Measurements from ENCODE around the gene CACNG4.

CACNG4 gene

DNA sequence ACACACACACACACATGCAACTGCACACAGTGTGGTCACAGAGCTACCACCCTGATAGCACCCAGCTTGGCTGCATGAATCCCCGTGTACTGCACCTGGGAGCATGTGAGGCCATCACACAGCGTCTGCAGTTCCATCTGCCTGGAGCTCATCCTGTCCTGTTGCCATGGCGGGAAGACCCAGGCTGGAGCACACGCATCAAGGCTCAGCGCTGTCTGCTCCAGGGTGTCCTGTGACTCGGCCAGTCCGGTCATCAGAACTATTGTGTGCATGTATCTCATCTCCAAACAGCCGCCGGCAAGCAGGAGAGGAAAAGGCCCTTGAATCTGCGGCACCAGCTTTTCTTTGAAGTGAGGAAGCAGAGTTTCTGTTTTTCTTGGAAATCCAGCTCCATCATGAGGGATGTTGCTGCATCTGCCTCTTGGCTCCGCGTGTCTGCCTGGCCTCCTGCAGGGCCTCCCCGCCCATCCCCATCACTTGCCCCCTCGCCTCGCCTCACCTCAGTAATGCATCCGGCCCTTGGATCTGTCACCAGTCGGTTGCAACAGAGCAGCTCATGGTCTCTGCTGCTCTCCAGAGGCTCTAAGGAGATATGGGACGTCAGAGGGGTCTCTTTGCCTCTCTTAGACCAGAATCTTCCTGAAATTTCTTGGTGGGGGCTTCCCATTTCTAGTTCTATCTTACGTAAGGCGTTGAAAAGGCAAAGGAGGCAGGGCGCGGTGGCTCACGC lies 23.7 kb downstream of the CACNG4 start:
- DNase-seq, result no peak

DNA sequence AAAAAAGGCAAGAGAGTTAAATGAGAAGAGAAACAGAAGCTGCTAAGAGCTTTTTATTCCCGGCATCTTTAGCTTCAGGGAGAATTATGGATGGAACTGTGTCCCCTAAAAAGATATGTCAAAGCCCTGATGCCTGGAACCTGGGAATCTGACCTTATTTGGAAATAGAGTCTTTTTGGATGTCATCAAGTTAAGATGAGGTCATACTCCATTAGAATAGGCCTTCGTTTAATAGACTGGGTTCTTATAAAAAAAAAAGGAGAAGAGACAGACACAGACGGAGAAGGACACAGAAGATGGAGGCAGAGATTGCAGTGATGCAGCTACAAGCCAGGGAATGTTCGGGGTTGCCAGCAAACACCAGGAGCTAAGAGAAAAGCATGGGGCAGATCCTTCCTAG lies 24.6 kb downstream of the CACNG4 start:
- DNase-seq, result no peak

- no peak for DNase-seq
These were observed 25.1 kb downstream of the CACNG4 start for GRCh38 chr17:66989579-66989978.

DNA sequence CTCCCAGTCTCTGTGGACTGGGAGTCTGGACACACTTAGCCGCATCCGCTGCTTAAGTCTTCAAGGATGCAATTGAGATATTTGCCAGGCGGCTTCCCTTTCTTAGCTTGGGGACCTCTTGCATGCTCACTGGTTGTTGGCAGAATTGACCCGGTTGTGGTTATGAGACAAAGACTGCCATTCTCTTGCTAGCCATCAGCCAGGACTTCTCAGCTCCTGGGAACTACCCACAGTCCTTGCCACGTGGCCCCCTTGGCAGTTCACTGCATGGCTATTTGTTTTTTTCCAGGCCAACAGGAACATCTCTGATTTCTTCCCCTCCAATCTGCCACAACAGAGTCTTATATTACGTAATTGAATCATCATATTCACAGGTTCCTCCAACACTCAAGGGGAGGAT lies 25.5 kb downstream of the CACNG4 start:
- DNase-seq, result no peak

DNA sequence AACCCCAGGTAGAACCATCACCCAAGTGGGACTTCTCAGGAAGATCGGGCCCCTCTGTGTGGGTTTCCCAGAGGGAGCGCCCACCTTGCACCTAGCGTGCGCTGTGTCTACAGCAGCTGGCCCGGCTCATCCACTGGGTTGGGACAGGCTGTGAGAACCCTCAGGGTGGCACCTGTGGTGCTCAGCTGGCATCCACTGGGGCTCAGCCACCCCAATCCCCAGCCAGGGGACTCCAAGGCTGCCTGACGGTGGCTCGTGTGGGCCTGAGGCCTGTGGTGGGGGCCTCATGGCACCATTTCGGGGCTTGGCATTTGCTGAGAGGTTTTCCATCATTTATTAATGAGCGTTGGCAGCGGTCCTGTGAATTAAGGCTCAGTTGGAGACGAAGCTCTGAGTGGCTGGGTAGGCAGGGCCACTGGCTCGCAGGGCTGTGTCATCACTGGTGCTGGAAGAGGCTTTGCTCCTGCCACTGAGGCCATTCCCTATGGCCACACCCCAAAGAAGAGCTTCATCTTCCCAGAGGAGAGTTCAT lies 28.5 kb downstream of the CACNG4 start:
- DNase-seq, result no peak

- DNase-seq, result no peak
These were observed 29.9 kb downstream of the CACNG4 start for GRCh38 chr17:66994361-66994760.

DNA sequence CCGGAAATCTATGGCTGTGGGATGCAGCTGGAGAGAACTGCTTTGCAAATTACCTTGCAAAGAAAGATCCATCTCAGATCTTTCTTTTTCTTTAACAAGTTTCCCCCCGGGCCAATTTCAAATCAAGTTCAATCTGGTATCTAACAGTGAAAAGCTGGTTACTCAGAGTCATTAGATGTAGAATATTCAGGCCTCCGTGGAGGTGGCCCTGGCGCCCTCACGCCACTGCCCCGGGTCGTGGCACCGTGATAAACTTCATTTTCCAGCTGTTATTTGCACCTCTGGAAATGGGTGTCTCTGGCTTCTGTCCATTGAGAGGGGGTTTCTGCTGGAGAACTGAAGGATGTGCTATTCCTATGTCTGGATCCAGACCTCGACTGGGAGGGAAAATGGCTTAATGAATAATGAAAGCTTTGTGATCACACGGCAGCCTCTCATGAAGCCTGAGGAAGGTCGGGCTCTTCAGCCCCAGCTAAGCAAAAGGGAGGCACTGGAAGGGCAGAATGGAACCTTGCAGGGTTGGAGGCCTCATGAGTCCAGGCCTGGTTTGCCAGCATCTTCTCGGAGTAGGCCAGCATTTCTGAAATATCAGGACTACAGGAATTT lies 30.5 kb downstream of the CACNG4 start:
- DNase-seq, result no peak

DNA sequence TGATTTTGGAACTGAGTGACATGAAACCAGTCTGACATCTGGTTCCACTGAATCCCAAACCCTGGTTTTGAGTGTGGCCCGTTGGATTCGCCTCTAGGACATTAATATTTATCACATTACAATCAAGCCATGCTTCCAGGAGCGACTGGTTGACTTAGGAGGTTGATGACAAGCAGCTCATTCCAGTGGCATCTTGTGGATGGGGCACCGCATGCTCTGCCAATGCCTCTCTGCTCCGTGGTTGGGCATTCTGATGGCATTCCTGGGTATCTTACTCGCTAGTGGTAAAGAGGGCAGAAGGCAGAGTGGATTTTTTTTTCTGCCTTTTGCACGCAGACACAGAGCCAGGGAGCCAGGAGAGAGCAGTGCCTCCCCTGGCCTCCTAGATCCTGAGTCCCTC lies 31.4 kb downstream of the CACNG4 start:
- no peak for DNase-seq

GRCh38 chr17:66996926-66997325 lies 32.4 kb downstream of the CACNG4 start:
- no peak for DNase-seq

DNA sequence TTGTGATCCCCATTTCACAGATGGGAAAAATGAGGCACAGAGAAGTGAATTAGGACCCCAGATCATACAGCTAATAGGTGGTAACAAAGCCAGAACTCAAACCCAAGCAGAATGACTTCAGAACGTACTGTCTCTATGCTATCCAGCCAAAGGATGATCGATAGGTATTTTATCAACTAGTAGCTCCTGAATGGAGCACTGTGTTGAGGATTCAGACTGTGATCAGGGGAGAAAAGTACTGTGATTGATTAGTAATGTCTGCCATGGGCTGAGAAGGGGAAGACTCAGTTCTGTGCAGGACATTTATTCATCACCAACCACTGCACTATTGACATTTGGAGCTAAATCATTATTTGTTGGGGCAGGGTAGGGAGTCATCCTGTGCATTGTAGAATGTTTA lies 38.7 kb downstream of the CACNG4 start:
- no peak for DNase-seq

- no peak for DNase-seq
These were observed 39.7 kb downstream of the CACNG4 start for GRCh38 chr17:67004181-67004580.

DNA sequence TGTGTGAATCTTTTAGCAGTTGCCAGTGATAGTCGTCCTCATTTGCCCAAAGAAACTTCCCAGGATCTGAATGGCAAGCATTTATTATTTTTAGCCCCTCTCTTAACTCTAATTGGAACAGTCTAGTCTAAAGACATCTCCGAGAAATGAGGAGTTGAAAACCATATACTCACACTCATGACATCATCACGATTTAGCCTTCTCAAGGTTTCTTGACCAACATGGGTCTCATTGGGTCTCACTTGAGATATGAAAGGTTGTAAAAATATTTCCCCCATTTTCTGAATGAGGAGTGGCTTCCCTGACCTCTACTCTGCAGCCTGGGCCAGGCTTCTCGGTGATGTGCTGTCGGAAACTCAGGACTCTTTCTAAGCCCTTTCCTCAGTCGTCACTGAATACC lies 42.8 kb downstream of the CACNG4 start:
- DNase-seq, result no peak

DNA sequence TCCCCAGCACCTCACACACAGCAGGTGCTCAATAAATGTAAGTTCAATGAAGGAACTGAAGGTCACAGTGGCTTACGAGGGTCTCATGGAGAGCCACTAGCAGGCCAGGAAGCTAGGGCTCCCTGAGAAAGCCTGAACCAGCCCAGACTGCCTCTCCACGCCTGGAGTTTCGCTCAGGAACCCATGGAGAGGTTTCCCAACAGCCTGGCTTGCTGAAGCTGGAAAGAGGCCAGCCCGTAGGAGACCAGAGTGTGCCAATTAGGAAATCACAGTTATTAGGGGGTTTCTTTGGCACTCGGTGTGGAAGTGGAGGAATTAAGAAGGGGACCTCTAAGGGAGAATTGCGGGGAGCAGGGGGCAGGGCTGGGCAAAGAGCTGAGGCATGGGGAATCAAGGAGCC lies 43.6 kb downstream of the CACNG4 start:
- DNase-seq, result no peak

DNA sequence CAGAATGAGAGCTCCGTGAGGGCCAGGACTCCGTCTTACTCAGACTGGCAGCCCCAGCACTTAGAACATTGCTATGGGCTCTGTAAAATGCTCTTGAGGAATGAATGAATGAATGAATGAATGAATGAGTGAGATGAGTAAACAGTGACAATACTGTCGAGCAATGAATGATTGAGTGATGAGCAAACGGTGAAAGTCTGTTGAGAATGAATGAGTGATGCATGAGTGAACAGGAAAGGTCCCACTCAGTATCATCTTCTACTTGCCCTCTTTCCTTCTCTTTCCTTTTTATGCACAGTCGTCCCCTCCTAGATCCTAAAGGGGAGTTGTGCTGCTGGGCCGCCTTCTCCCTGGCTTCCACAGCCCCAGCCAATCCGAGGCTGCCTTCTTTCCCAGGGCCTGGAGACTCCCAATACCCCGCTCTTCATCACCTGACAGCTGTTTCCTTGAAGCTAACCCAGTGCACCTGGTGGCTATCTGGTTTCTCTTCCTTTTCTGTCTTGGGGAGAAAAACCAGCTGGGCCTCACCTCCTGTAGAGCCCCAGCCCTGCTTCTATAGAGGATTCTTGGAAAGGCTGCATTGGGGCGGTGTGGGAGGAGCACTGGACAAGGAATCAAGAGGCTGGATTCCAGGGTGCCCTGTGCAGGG lies 47.1 kb downstream of the CACNG4 start:
- DNase-seq, result no peak

- DNase-seq, result no peak
These were observed 49.4 kb downstream of the CACNG4 start for GRCh38 chr17:67013891-67014290.

DNA sequence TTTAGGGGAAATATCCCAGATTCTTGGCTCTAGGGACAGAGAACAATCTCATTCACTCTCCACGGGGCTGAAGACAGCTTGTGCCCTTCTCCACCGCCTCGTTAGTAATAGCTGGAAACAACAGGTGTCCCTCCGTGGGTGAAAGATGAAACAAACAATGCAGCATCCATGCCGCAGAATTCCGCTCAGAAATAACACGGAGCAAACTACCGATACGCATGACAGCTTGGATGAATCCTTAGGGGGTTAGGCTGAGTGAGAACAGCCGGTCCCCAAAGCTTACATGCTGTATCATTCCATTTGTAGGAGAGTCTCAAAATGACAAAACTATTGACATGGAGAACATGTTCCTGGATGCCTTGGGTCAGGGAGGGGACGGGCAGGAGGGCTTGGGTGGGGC lies 50.5 kb downstream of the CACNG4 start:
- DNase-seq, result no peak

- no peak for DNase-seq
These were observed 51.7 kb downstream of the CACNG4 start for GRCh38 chr17:67016039-67016762.

GRCh38 chr17:67017910-67018309 lies 53.4 kb downstream of the CACNG4 start:
- no peak for DNase-seq

- DNase-seq, result no peak
These were observed 54.2 kb downstream of the CACNG4 start for GRCh38 chr17:67018471-67019434.

DNA sequence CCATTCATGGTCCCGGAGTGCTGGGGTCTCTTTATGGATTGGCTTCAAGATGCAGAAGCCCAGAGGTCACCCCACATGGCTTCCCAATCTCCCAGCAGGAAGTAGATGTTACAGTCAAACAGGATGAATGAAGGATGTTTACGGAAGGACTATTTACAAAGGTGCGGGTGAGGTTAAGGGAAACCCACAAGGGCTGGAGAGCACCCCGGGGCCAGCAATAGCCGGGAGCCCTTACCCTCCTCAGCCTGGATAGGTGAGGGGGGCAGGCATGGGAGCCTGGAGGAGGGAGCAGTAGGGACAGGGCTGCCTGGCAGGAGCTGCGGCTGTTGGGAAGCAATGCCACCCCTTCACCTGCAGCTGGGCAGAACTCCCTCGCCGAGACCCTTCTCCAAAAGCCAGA lies 55.3 kb downstream of the CACNG4 start:
- no peak for DNase-seq

DNA sequence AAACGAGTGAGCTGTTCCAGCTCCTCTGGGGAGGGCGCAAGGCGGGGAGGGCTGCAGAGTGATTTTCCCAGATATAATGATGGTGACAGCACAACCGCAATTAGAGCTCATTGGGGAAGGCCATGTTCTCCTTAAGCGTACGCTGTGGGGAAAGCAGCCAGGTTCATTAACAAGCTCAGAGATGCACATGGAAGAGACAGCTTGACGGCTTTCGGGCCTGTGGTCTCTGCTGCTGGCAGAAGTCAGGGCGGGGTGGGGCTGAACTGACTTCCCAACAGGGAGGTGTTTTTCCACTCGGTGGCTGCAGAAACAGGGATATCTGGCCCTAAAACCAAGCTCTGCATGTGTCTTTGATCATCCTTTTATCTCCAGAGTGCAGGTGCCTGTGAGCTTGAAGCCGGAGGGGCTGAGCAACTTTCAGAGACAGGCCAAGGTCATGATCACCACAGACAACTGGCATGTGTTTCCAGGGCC lies 55.8 kb downstream of the CACNG4 start:
- no peak for DNase-seq

DNA sequence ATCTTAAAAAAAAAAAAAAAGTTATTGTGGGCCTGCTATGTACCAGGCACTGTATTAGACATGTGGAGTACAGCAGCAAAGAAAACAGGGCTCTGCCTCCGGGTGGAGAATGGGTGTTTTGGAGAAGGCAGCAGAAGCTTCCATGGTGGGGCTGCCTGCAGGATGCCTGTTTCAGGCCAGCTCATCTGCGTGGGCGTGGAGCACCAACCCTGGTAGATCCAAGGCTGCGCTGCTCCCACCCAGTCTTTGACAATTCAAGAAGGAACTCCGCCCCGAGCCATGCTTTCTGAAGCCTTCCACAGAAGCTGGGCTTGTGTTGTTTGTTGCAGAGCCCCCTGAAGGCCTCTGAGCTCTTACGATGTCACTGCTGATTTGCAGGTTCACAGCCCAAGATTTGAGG lies 56.7 kb downstream of the CACNG4 start:
- DNase-seq, result no peak
